ENCODE measurements around the gene EFS.

Gene EFS

DNA sequence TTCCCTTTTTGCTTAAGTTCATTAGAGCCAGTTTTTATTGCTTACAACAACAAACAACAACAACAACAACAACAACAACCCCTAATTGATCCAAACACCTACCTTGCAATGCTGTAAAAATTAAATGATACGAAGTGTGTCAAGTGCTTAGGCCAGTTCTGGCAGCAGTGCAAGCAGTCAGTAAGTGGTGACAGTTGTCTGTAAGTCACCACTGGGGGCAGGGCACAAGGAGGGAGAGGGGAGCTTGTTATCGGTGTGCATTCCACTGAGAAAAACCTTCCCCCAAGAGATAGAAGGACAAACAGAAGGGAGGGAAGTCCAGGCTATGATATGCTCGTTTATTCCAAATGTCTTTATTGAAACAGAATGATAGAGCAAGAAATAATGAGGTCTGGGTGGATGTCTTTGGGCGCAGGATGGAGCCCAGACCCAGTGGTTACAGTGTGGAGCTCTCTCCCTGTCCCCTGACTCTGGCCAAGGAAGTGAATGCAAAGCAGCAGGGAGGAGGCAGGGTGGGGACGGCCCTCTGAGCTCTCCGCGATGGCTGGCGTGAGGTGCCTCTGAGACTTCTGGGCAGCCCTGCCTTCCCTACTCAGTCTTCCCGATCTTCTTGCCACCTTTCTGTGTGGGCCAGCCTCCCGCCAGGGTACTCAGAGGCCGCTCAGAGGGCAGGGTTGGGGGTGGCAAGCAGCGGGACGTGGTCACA lies 18.8 kb downstream of the EFS start:
- no peak for ATAC-seq
- TF ChIP-seq ISL1 (CRISPR knock-in tag; IDR thresholded peaks at IDR 0.05): no peak
- TF ChIP-seq TOX (CRISPR knock-in tag; IDR thresholded peaks at IDR 0.05; ENCODE audit: borderline replicate concordance): no peak
- TF ChIP-seq ZC3H10 (CRISPR knock-in tag; IDR thresholded peaks at IDR 0.05): no peak
- TF ChIP-seq PATZ1 (CRISPR knock-in tag; IDR thresholded peaks at IDR 0.05; ENCODE audit: borderline replicate concordance): no peak
- no peak for TF ChIP-seq GLIS3 (CRISPR knock-in tag; IDR thresholded peaks at IDR 0.05)
- TF ChIP-seq ZFP30 (CRISPR knock-in tag; IDR thresholded peaks at IDR 0.05): no peak
- TF ChIP-seq PPARA (CRISPR knock-in tag; IDR thresholded peaks at IDR 0.05; ENCODE audit: borderline replicate concordance): no peak
- no peak for TF ChIP-seq ZFP3 (CRISPR knock-in tag; IDR thresholded peaks at IDR 0.05)
- TF ChIP-seq POU6F1 (CRISPR knock-in tag; IDR thresholded peaks at IDR 0.05; ENCODE audit: borderline replicate concordance, low read depth): no peak
- TF ChIP-seq ESRRG (CRISPR knock-in tag; IDR thresholded peaks at IDR 0.05): no peak
- no peak for TF ChIP-seq ZNF565 (CRISPR knock-in tag; conservative IDR thresholded peaks at IDR 0.05; ENCODE audit: low read depth)
- TF ChIP-seq ZNF8 (CRISPR knock-in tag; IDR thresholded peaks at IDR 0.05): no peak

GRCh38 chr14:23344481-23344880 lies 20.5 kb downstream of the EFS start:
- TF ChIP-seq ZFP3 (CRISPR knock-in tag; IDR thresholded peaks at IDR 0.05): no peak
- no peak for TF ChIP-seq CSDC2 (CRISPR knock-in tag; IDR thresholded peaks at IDR 0.05)
- no peak for TF ChIP-seq SNAI2 (CRISPR knock-in tag; IDR thresholded peaks at IDR 0.05)
- no peak for TF ChIP-seq TCF4 (CRISPR knock-in tag; IDR thresholded peaks at IDR 0.05; ENCODE audit: borderline replicate concordance)
- TF ChIP-seq ARNTL (CRISPR knock-in tag; IDR thresholded peaks at IDR 0.05; ENCODE audit: borderline replicate concordance, low read depth): no peak
- no peak for TF ChIP-seq ZFP30 (CRISPR knock-in tag; IDR thresholded peaks at IDR 0.05)
- TF ChIP-seq TOX (CRISPR knock-in tag; IDR thresholded peaks at IDR 0.05; ENCODE audit: borderline replicate concordance): no peak
- no peak for TF ChIP-seq CREB5 (CRISPR knock-in tag; IDR thresholded peaks at IDR 0.05; ENCODE audit: low read depth)
- no peak for TF ChIP-seq OSR1 (CRISPR knock-in tag; IDR thresholded peaks at IDR 0.05)
- no peak for ATAC-seq

DNA sequence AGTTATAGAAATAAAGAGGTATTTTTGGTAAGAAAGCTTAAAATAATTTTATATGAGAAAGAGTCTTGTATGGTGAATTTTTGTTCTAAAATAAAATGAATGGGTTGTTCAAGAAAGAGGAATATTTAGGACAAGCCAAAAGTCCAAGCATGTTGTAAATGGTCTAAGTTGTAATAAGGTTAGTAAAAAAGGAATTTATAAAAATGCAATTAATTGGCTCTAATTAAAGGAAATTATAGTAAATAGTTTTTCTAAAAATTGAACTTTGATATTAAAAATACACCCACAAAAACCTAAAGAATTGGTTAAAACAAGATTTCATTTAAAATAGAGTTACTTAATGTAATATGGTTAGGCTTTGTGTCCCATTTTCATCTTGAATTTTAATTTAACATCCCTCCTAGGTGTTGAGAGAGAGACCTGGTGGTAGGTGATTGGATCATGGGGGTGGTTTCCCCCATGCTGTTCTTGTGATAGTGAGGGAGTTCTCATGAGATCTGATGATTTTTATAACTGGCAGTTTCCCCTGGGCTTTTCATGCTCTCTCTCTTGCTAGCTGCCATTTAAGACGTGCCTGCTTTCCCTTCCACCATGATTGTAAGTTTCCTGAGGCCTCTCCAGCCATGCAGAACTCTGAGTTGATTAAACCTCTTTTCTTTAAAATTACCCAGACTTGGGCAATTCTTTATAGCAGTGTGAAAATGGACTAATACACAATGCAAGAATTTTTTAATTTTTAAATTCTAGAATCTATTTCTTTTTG lies 25.3 kb downstream of the EFS start:
- no peak for TF ChIP-seq BACH2 (CRISPR knock-in tag; IDR thresholded peaks at IDR 0.05; ENCODE audit: borderline replicate concordance)
- no peak for TF ChIP-seq PPARA (CRISPR knock-in tag; IDR thresholded peaks at IDR 0.05; ENCODE audit: borderline replicate concordance)
- TF ChIP-seq, protein P1, sequence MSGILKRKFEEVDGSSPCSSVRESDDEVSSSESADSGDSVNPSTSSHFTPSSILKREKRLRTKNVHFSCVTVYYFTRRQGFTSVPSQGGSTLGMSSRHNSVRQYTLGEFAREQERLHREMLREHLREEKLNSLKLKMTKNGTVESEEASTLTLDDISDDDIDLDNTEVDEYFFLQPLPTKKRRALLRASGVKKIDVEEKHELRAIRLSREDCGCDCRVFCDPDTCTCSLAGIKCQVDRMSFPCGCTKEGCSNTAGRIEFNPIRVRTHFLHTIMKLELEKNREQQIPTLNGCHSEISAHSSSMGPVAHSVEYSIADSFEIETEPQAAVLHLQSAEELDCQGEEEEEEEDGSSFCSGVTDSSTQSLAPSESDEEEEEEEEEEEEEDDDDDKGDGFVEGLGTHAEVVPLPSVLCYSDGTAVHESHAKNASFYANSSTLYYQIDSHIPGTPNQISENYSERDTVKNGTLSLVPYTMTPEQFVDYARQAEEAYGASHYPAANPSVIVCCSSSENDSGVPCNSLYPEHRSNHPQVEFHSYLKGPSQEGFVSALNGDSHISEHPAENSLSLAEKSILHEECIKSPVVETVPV (CRISPR knock-in tag; IDR thresholded peaks at IDR 0.05): no peak
- no peak for TF ChIP-seq ISL1 (CRISPR knock-in tag; IDR thresholded peaks at IDR 0.05)
- no peak for TF ChIP-seq ZFP30 (CRISPR knock-in tag; IDR thresholded peaks at IDR 0.05)
- no peak for TF ChIP-seq ZC3H10 (CRISPR knock-in tag; IDR thresholded peaks at IDR 0.05)
- TF ChIP-seq ZNF8 (CRISPR knock-in tag; IDR thresholded peaks at IDR 0.05): no peak
- TF ChIP-seq CREB5 (CRISPR knock-in tag; IDR thresholded peaks at IDR 0.05; ENCODE audit: low read depth): no peak
- no peak for TF ChIP-seq TOX (CRISPR knock-in tag; IDR thresholded peaks at IDR 0.05; ENCODE audit: borderline replicate concordance)
- TF ChIP-seq ZFP3 (CRISPR knock-in tag; IDR thresholded peaks at IDR 0.05): no peak
- no peak for TF ChIP-seq ZNF565 (CRISPR knock-in tag; conservative IDR thresholded peaks at IDR 0.05; ENCODE audit: low read depth)
- TF ChIP-seq GLIS3 (CRISPR knock-in tag; IDR thresholded peaks at IDR 0.05): no peak
- no peak for TF ChIP-seq POU6F1 (CRISPR knock-in tag; IDR thresholded peaks at IDR 0.05; ENCODE audit: borderline replicate concordance, low read depth)
- no peak for TF ChIP-seq PATZ1 (CRISPR knock-in tag; IDR thresholded peaks at IDR 0.05; ENCODE audit: borderline replicate concordance)
- no peak for TF ChIP-seq TCF4 (CRISPR knock-in tag; IDR thresholded peaks at IDR 0.05; ENCODE audit: borderline replicate concordance)
- ATAC-seq: no peak
